22Rv1 (cell line): ENCODE results near the gene RAG1.

ENCODE experiments used
- ZFX ChIP-seq: fragments of 450-650 bp; IDR thresholded peaks from 2 replicates; pipeline ENCODE4 v1.6.1; 2017; ENCODE audit warnings: antibody characterized with exemption, borderline replicate concordance
- TF ChIP-seq, protein P1 (sequence below): fragments of 450-650 bp; IDR thresholded peaks from 2 replicates; pipeline ENCODE4 v1.5.1; 2017; ENCODE audit warnings: mild to moderate bottlenecking

DNA sequence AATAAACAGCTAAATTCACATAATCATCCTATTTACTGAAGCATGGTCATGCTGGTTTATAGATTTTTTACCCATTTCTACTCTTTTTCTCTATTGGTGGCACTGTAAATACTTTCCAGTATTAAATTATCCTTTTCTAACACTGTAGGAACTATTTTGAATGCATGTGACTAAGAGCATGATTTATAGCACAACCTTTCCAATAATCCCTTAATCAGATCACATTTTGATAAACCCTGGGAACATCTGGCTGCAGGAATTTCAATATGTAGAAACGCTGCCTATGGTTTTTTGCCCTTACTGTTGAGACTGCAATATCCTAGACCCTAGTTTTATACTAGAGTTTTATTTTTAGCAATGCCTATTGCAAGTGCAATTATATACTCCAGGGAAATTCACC lies 10.7 kb downstream of the RAG1 start:
- TF ChIP-seq, protein P1, sequence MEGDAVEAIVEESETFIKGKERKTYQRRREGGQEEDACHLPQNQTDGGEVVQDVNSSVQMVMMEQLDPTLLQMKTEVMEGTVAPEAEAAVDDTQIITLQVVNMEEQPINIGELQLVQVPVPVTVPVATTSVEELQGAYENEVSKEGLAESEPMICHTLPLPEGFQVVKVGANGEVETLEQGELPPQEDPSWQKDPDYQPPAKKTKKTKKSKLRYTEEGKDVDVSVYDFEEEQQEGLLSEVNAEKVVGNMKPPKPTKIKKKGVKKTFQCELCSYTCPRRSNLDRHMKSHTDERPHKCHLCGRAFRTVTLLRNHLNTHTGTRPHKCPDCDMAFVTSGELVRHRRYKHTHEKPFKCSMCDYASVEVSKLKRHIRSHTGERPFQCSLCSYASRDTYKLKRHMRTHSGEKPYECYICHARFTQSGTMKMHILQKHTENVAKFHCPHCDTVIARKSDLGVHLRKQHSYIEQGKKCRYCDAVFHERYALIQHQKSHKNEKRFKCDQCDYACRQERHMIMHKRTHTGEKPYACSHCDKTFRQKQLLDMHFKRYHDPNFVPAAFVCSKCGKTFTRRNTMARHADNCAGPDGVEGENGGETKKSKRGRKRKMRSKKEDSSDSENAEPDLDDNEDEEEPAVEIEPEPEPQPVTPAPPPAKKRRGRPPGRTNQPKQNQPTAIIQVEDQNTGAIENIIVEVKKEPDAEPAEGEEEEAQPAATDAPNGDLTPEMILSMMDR = no peak
- no peak for TF ChIP-seq ZFX
